Thyroid gland (tissue), 4 donors: ENCODE results near the gene DCAKD.

Source experiments
- CTCF ChIP-seq, 6 experiments: fragments of 200-600 bp in 3 of 6; fragments of 450-650 bp in 3 of 6; sonication (generic) in 3 of 6; IDR thresholded peaks; one replicate each; pipeline ENCODE4 v1.5.1; 2016 to 2019; ENCODE audit warnings: antibody characterized with exemption in 6 of 6, mild to moderate bottlenecking in 2 of 6, inconsistent platforms in 1 of 6, moderate library complexity in 1 of 6
- POLR2A ChIP-seq, 2 donors: fragments of 450-650 bp; IDR thresholded peaks; one replicate each; pipeline ENCODE4 v1.6.1; 2017; ENCODE audit warnings: antibody characterized with exemption in 2 of 2, mild to moderate bottlenecking in 2 of 2, moderate library complexity in 1 of 2

GRCh38 chr17:45008216-45008615, 43.2 kb downstream of the DCAKD start:
- TF ChIP-seq CTCF (IDR thresholded peaks at IDR 0.05) (no peak), POLR2A (IDR thresholded peaks at IDR 0.05) (no peak)
